GM12878 (cell line): ENCODE results near the gene ELN. TPM values are rescaled to one million over a fixed set of nuclear protein-coding genes. Genes with fewer than 3 reads are reported as not detected.

Source experiments
- ATAC-seq: fragments of 200-7000 bp; cut with Tn5 transposase; 3 replicates; pipeline ENCODE4 v1.9.1; 2020; ENCODE audit warnings: mild to moderate bottlenecking, moderate library complexity
- BruUV-seq: library from RNA; stranded (reverse); fragments of 400-500 nt; replicated peaks from 2 replicates; lab custom pipeline; 2021; lab: Mats Ljungman, UMichigan
- CTCF ChIA-PET: fragments of 300-600 bp; sonication (Branson Sonifier 250); formaldehyde crosslinking; extraction: SDS; loops from one replicate; lab custom pipeline; 2021; ENCODE audit warnings: inconsistent platforms; lab: Yijun Ruan, JAX
- POLR2A ChIA-PET: fragments of 350-600 bp; formaldehyde crosslinking; extraction: SDS; loops from one replicate; lab custom pipeline; 2021; ENCODE audit warnings: inconsistent platforms; lab: Charles Lee
- RAD21 ChIA-PET: fragments of 300-600 bp; sonication (Branson Sonifier 250); formaldehyde crosslinking; loops from one replicate; lab custom pipeline; 2023; ENCODE audit warnings: antibody characterized with exemption; ENCODE audit not compliant: unreplicated experiment; lab: Charles Lee
- SMC1A ChIA-PET: fragments of 300-600 bp; sonication (Branson Sonifier 250); formaldehyde crosslinking; loops from one replicate; lab custom pipeline; 2023; ENCODE audit not compliant: unreplicated experiment, uncharacterized antibody; lab: Charles Lee
- DNase-seq: peaks from one replicate; pipeline ENCODE4 v3.0.0-alpha.2; 2011; ENCODE audit warnings: low read depth, low spot score
- FAIRE-seq: peaks from 3 replicates; lab custom pipeline; 2011; peaks lifted over from hg19 to GRCh38; lab: Jason Lieb, UNC
- H2AFZ ChIP-seq: 2 replicates; pipeline ENCODE4 v1.6.0; 2011; ENCODE audit warnings: low read depth, low read length, control low read depth; ENCODE audit not compliant: control insufficient read depth
- H3K27ac ChIP-seq: 2 replicates; pipeline ENCODE4 v1.5.1; 2011; ENCODE audit warnings: control low read depth; ENCODE audit not compliant: control insufficient read depth, insufficient read depth
- H3K27me3 ChIP-seq, 2 experiments: replicated peaks in 1 of 2; 2 replicates each; pipeline versions ENCODE4 v1.6.0 to v1.6.1; 2011; ENCODE audit warnings: low read length in 1 of 2; ENCODE audit not compliant: control insufficient read depth in 2 of 2, insufficient read depth in 2 of 2
- H3K36me3 ChIP-seq, 2 experiments: 2 replicates each; pipeline ENCODE4 v1.5.1; 2011; ENCODE audit warnings: low read length in 1 of 2; ENCODE audit not compliant: control insufficient read depth in 2 of 2, insufficient read depth in 2 of 2
- H3K4me1 ChIP-seq: 2 replicates; pipeline ENCODE4 v1.6.1; 2011; ENCODE audit warnings: mild to moderate bottlenecking, low read length, moderate library complexity, mixed read lengths; ENCODE audit not compliant: control insufficient read depth, insufficient read depth
- H3K4me2 ChIP-seq: 2 replicates; pipeline ENCODE4 v1.6.0; 2011; ENCODE audit warnings: control low read depth; ENCODE audit not compliant: control insufficient read depth, insufficient read depth
- H3K4me3 ChIP-seq: fragments of 200-600 bp; sonication (generic); 2 replicates; pipeline ENCODE4 v1.5.1; 2016
- H3K79me2 ChIP-seq: 2 replicates; pipeline ENCODE4 v1.6.0; 2011; ENCODE audit warnings: low read length; ENCODE audit not compliant: control insufficient read depth, insufficient read depth
- H3K9ac ChIP-seq: 2 replicates; pipeline ENCODE4 v1.8.0; 2011; ENCODE audit warnings: low read length, control low read depth, mixed read lengths; ENCODE audit not compliant: control insufficient read depth, insufficient read depth
- H3K9me3 ChIP-seq: replicated peaks from 3 replicates; pipeline ENCODE4 v1.5.1; 2011; ENCODE audit warnings: mild to moderate bottlenecking, low read length; ENCODE audit not compliant: control insufficient read depth, insufficient read depth
- H4K20me1 ChIP-seq: 2 replicates; pipeline ENCODE4 v1.6.0; 2011; ENCODE audit not compliant: control insufficient read depth, insufficient read depth
- BCL11A ChIP-seq: IDR thresholded peaks from 2 replicates; pipeline ENCODE4 v1.6.1; 2011; ENCODE audit warnings: low read depth, low read length
- BCLAF1 ChIP-seq: fragments of 450-650 bp; IDR thresholded peaks from 2 replicates; pipeline ENCODE4 v1.6.1; 2017; ENCODE audit warnings: antibody characterized with exemption, mild to moderate bottlenecking, moderate library complexity
- CREM ChIP-seq: IDR thresholded peaks from 2 replicates; pipeline ENCODE4 v1.6.1; 2014; ENCODE audit warnings: antibody characterized with exemption, low read depth
- IKZF2 ChIP-seq, 2 experiments: fragments of 450-650 bp; IDR thresholded peaks; 2 replicates each; pipeline ENCODE4 v1.6.1; 2017; ENCODE audit warnings: mild to moderate bottlenecking in 2 of 2, moderate library complexity in 2 of 2
- MEF2B ChIP-seq: fragments of 450-650 bp; IDR thresholded peaks from 2 replicates; pipeline ENCODE4 v1.6.1; 2018; ENCODE audit warnings: mild to moderate bottlenecking, moderate library complexity; ENCODE audit not compliant: partially characterized antibody, poor library complexity, severe bottlenecking
- POLR2A ChIP-seq: IDR thresholded peaks from 2 replicates; pipeline ENCODE4 v1.6.1; 2011; ENCODE audit warnings: low read depth, mild to moderate bottlenecking, low read length
- POU2F2 ChIP-seq: IDR thresholded peaks from 3 replicates; pipeline ENCODE4 v1.6.1; 2011; ENCODE audit warnings: low read depth, mild to moderate bottlenecking, low read length, borderline replicate concordance
- RUNX3 ChIP-seq: IDR thresholded peaks from 2 replicates; pipeline ENCODE4 v1.6.1; 2012; ENCODE audit warnings: low read length, inconsistent platforms
- ZBTB4 ChIP-seq: fragments of 450-650 bp; formaldehyde crosslinking; IDR thresholded peaks from 2 replicates; pipeline ENCODE4 v1.4.0; 2022; ENCODE audit warnings: mild to moderate bottlenecking, moderate library complexity
- WGBS: methylation state at CpG from one replicate; pipeline ENCODE4 v1.1.6; 2016; ENCODE audit warnings: low lambda C conversion rate; ENCODE audit not compliant: insufficient replicate concordance, insufficient coverage; ENCODE audit errors: missing lambda C conversion rate; 5-methylcytosine and 5-hydroxymethylcytosine counted together
- in situ Hi-C: fragments of 300-500 bp; cut with MboI; formaldehyde crosslinking; loops from 9 replicates; pipeline ENCODE4 v1.14.3; 2018; ENCODE audit warnings: mixed read lengths
- intact Hi-C: fragments of 100-400 bp; cut with micrococcal nuclease; formaldehyde crosslinking; loops from one replicate; pipeline ENCODE4 v1.14.2; 2022; ENCODE audit not compliant: unreplicated experiment
- polyA plus RNA-seq, 11 experiments: library from polyadenylated mRNA; depleted of rRNA in 4 of 11; unstranded in 6 of 11; stranded (reverse) in 5 of 11; fragments of >200 nt; fragmentation: Nextera tagmentation in 4 of 11; fragmentation: Illumina TruSeq in 1 of 11; extraction: Ambion mirVana in 4 of 11; extraction: Trizol in 1 of 11; gene quantifications; 1 replicate in 1 of 11; 2 replicates in 10 of 11; pipeline versions ENCODE4 v1.2.1 to v1.2.3, GENCODE V29; 2011 to 2016; ENCODE audit warnings: inconsistent platforms in 2 of 11, missing spikeins in 2 of 11, low read depth in 1 of 11
- total RNA-seq, 4 experiments: library from RNA; depleted of rRNA in 3 of 4; stranded (reverse); fragments of >200 nt in 3 of 4; fragmentation: Illumina TruSeq in 1 of 4; extraction: Trizol in 1 of 4; gene quantifications; 2 replicates each; pipeline versions ENCODE4 v1.2.1 to v1.2.3, GENCODE V29; 2013 to 2021

ELN gene
- total and polyA plus RNA-seq, 10 of the 15 experiments (the other 5 are each of a cell fraction or from before 2014, with no cell fraction given), result 0.08 to 0.27 (median 0.23) TPM; not detected in 7

GRCh38 chr7:73995821-73996511, 32.0 kb upstream of the ELN start:
- intact Hi-C loops, result no loop called here
- no peak overlapping the region for H3K4me2 ChIP-seq
- BruUV-seq, result no TSS peak
- ChIA-PET POLR2A (no interaction called here), RAD21 (no interaction called here), SMC1A (no interaction called here), CTCF (interaction anchor here (0.8 kb wide), 1 partner anchor 17 kb away, joined by 4 read pairs; no protein-coding TSS in a partner anchor)
- FAIRE-seq (no peak), DNase-seq (no peak), ATAC-seq (no peak)
- H4K20me1 ChIP-seq, result no peaks in the 10 kb centered on the region
- TF ChIP-seq POLR2A (no peak), BCL11A (no peak), ZBTB4 (CRISPR knock-in tag) (no peak), CREM (no peak), IKZF2 (IDR thresholded peaks at IDR 0.05) (no peak), MEF2B (no peak), BCLAF1 (no peak), RUNX3 (no peak), POU2F2 (no peak)
- no peaks in the 10 kb centered on the region for H3K36me3 ChIP-seq
- in situ Hi-C loops, result no loop called here
- H3K27ac ChIP-seq, result no peak overlapping the region
- H2AFZ ChIP-seq, result no peak overlapping the region
- no peaks in the 10 kb centered on the region for H3K4me1 ChIP-seq
- WGBS, result 7% methylated on average over 3 of the region's 3 CpGs
- H3K9ac ChIP-seq, result no peak overlapping the region
- no peaks in the 10 kb centered on the region for H3K27me3 ChIP-seq
- no peaks in the 10 kb centered on the region for H3K79me2 ChIP-seq
- H3K4me3 ChIP-seq, result no peak overlapping the region
- H3K9me3 ChIP-seq, result peaks cover 1% of the 10 kb centered on the region; the same call in 1 of the 3 replicates
